ENCODE results near the gene MAPKAPK3.

MAPKAPK3 gene

GRCh38 chr3:50630394-50630793 lies 13.4 kb downstream of the MAPKAPK3 start:
- DNase-seq, result no peak

- DNase-seq, result no peak
Measured at GRCh38 chr3:50630877-50631276, 13.9 kb downstream of the MAPKAPK3 start.

GRCh38 chr3:50632450-50632849 lies 15.5 kb downstream of the MAPKAPK3 start:
- no peak for DNase-seq

- no peak for DNase-seq
Measured at GRCh38 chr3:50633230-50633790, 16.4 kb downstream of the MAPKAPK3 start.

- no peak for DNase-seq
Measured at GRCh38 chr3:50635066-50635465, 18.1 kb downstream of the MAPKAPK3 start.

- DNase-seq, result no peak
Measured at GRCh38 chr3:50637011-50637410, 20.1 kb downstream of the MAPKAPK3 start.

GRCh38 chr3:50637945-50638344 lies 21.0 kb downstream of the MAPKAPK3 start:
- DNase-seq, result no peak

- DNase-seq, result no peak
Measured at GRCh38 chr3:50639055-50639494, 22.1 kb downstream of the MAPKAPK3 start.

GRCh38 chr3:50642382-50642781 lies 25.4 kb downstream of the MAPKAPK3 start:
- no peak for DNase-seq

- DNase-seq, result no peak
Measured at GRCh38 chr3:50644561-50644960, 27.6 kb downstream of the MAPKAPK3 start.

- no peak for DNase-seq
Measured at GRCh38 chr3:50645378-50645777, 28.4 kb downstream of the MAPKAPK3 start.

GRCh38 chr3:50648313-50648712 lies 31.4 kb downstream of the MAPKAPK3 start:
- no peak for DNase-seq

- DNase-seq, result no peak
Measured at GRCh38 chr3:50648944-50649343, 32.0 kb downstream of the MAPKAPK3 start.

- no peak for DNase-seq
Measured at GRCh38 chr3:50649451-50649931, 32.5 kb downstream of the MAPKAPK3 start.

GRCh38 chr3:50650018-50650417 lies 33.1 kb downstream of the MAPKAPK3 start:
- DNase-seq, result no peak

- DNase-seq, result no peak
Measured at GRCh38 chr3:50651445-50651844, 34.5 kb downstream of the MAPKAPK3 start.

- DNase-seq, result no peak
Measured at GRCh38 chr3:50651920-50652529, 35.1 kb downstream of the MAPKAPK3 start.

GRCh38 chr3:50652709-50653108 lies 35.8 kb downstream of the MAPKAPK3 start:
- DNase-seq, result peak; percentile 52

GRCh38 chr3:50653937-50654595 lies 37.1 kb downstream of the MAPKAPK3 start:
- DNase-seq, result no peak

- no peak for DNase-seq
Measured at GRCh38 chr3:50655009-50655830, 38.3 kb downstream of the MAPKAPK3 start.

GRCh38 chr3:50656417-50657195 lies 39.7 kb downstream of the MAPKAPK3 start:
- DNase-seq, result no peak

GRCh38 chr3:50657407-50657806 lies 40.5 kb downstream of the MAPKAPK3 start:
- no peak for DNase-seq

GRCh38 chr3:50657816-50658215 lies 40.9 kb downstream of the MAPKAPK3 start:
- no peak for DNase-seq
